Progenitor cell of endocrine pancreas (in vitro differentiated cells): ENCODE data around the gene FZD8. TPM values are rescaled to one million over a fixed set of nuclear protein-coding genes. Genes with fewer than 3 reads are reported as not detected.

ENCODE experiments used
- DNase-seq: peaks from one replicate; pipeline ENCODE4 v3.0.0; 2021; ENCODE audit warnings: low spot score; ENCODE audit not compliant: unreplicated experiment
- H3K27ac Mint-ChIP-seq: 2 replicates; pipeline ENCODE4 v1.8.0; 2021; ENCODE audit warnings: mild to moderate bottlenecking, moderate library complexity, mixed read lengths
- H3K27me3 Mint-ChIP-seq: 2 replicates; pipeline ENCODE4 v1.8.0; 2021; ENCODE audit warnings: mixed read lengths
- H3K36me3 Mint-ChIP-seq: 2 replicates; pipeline ENCODE4 v1.8.0; 2022; ENCODE audit warnings: mixed read lengths; ENCODE audit not compliant: insufficient read depth
- H3K4me1 Mint-ChIP-seq: 2 replicates; pipeline ENCODE4 v1.8.0; 2021; ENCODE audit warnings: low read depth, mixed read lengths
- H3K4me3 Mint-ChIP-seq: 2 replicates; pipeline ENCODE4 v1.8.0; 2021; ENCODE audit warnings: low read depth, mild to moderate bottlenecking, moderate library complexity, mixed read lengths
- H3K9me3 Mint-ChIP-seq: 2 replicates; pipeline ENCODE4 v1.8.0; 2021; ENCODE audit warnings: low read depth, mixed read lengths
- CTCF ChIP-seq: fragments of 200-600 bp; sonication (generic); IDR thresholded peaks from one replicate; pipeline ENCODE4 v1.5.0; 2021; ENCODE audit warnings: antibody characterized with exemption, mild to moderate bottlenecking; ENCODE audit not compliant: unreplicated experiment
- total RNA-seq: library from RNA; stranded (reverse); gene quantifications from 2 replicates; pipeline ENCODE4 v1.2.1, GENCODE V29; 2021

FZD8 gene
- total RNA-seq, 1 donor from 2014 or later = 27.4 TPM

GRCh38 chr10:35637462-35637861 is 4.6 kb downstream of the FZD8 start:
- peaks cover 1% of the 10 kb centered on the region for H3K36me3 Mint-ChIP-seq
- H3K4me1 Mint-ChIP-seq = peaks cover 34% of the 10 kb centered on the region
- no peak for DNase-seq
- no peaks in the 10 kb centered on the region for H3K9me3 Mint-ChIP-seq
- H3K27me3 Mint-ChIP-seq = peaks cover 16% of the 10 kb centered on the region
- no peak overlapping the region for H3K27ac Mint-ChIP-seq
- peak overlapping the region; percentile 63 for H3K4me3 Mint-ChIP-seq
- TF ChIP-seq CTCF = no peak

DNA sequence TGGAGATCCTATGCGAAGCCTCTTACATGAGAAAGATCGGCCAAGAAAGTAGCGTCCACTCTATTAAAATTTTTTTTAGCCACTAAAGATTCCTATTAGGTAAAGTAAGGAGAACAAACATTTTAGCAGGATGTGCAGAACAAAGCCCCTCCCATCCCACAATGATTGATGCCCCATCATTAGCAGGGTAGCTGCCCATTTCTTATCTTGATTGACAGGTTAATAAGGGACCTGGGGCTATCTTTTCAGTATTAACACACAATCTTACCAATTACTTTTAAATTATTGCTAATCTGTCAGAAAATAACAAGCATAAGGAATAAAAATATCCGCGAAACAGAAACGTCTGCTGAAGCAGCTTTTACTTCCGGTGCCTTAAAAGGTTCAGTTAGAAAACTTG is 5.1 kb downstream of the FZD8 start:
- Mint-ChIP-seq H3K27me3 (peaks cover 16% of the 10 kb centered on the region), H3K4me3 (peak overlapping the region; percentile 63), H3K27ac (no peak overlapping the region), H3K9me3 (no peaks in the 10 kb centered on the region), H3K36me3 (peaks cover 1% of the 10 kb centered on the region), H3K4me1 (peaks cover 34% of the 10 kb centered on the region)
- no peak for TF ChIP-seq CTCF
- no peak for DNase-seq

DNA sequence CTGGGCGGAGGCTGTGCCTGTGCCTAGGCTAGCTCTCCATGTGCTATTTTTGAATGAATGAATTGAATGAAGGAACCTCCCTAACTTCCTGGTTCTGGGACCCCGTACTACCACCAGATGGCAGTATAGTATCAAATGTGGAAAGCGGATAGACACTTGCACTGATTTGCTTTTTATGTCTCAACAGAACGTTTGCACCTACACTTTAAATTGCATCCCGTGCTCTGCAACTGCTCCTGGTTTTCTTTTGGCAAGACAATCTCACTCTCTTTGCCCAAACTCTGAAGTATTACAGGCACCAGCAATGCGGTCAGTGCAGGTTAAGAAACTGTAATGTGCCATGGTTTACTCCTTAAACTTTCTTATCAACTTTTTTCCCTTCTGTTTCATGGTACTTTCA is 6.5 kb downstream of the FZD8 start:
- no peak overlapping the region for H3K4me3 Mint-ChIP-seq
- no peaks in the 10 kb centered on the region for H3K9me3 Mint-ChIP-seq
- H3K4me1 Mint-ChIP-seq = peaks cover 34% of the 10 kb centered on the region
- TF ChIP-seq CTCF = peak; percentile 97
- peaks cover 1% of the 10 kb centered on the region for H3K36me3 Mint-ChIP-seq
- peaks cover 16% of the 10 kb centered on the region for H3K27me3 Mint-ChIP-seq
- peak; percentile 48 for DNase-seq
- no peak overlapping the region for H3K27ac Mint-ChIP-seq

DNA sequence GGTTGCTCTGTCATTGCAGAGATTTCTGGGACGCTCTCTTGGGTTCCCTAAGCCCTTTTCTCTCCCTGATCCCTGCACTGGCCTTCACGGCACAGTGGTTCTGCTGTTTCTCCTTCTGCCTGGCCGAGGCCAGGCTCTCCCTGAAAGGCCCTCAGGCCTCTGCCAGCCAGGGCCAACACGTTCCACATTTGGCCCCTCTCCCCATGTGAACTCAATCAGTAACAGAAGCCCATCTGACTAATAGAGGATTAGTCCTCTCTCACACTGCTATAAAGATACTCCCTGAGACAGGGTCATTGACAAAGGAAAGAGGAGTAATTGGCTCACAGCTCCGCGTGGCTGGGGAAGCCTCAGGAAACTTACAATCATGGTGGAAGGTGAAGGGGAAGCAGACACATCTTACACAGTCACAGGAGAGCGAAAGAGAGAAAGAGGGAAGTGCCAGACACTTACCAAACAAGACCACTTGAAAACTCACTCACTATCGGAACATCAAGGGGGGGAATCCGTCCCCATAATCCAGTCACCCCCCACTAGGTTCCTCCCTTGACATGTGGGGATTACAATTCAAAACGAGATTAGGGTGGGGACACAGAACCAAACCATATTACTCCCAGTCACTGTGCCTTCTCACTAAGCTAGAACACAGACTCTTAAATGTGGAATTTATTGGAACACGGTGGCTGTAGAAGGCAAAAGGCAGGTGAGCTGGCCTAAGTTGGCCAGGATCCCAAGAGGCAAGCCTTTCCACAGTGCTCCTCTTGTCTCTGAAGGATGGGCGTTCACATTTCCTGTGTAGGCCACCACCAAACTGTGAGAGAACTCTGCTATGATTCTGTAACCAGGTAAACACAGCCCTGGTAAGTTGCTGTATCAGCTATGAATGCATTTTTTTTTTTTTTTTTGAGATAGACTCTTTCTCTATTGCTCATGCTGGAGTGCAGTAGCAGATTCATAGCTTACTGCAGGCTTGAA is 8.8 kb downstream of the FZD8 start:
- peaks cover 16% of the 10 kb centered on the region for H3K27me3 Mint-ChIP-seq
- peaks cover 27% of the 10 kb centered on the region for H3K4me1 Mint-ChIP-seq
- no peak overlapping the region for H3K4me3 Mint-ChIP-seq
- no peaks in the 10 kb centered on the region for H3K36me3 Mint-ChIP-seq
- no peak for TF ChIP-seq CTCF
- no peaks in the 10 kb centered on the region for H3K9me3 Mint-ChIP-seq
- no peak for DNase-seq
- no peak overlapping the region for H3K27ac Mint-ChIP-seq

DNA sequence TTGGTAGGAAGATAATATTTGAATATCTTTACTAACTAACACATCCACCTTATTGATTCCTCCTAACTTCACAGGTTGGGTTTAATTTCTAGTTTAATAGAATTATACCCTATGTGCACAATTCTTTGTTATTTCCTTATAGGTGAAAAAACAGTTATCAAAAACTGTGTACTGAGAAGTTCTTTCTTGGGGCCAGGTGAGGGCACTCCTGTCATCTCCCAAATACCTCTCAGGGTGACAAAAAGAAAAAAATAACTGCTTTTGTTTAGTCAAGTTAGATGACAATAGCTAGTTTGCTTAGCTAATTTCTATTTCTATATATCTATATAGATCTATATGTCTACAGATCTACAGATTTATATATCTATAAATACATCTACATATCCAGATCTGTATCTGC is 10.1 kb downstream of the FZD8 start:
- peak; percentile 34 for TF ChIP-seq CTCF
- H3K4me1 Mint-ChIP-seq = peaks cover 15% of the 10 kb centered on the region
- peaks cover 16% of the 10 kb centered on the region for H3K27me3 Mint-ChIP-seq
- no peak for DNase-seq
- H3K27ac Mint-ChIP-seq = no peak overlapping the region
- no peaks in the 10 kb centered on the region for H3K36me3 Mint-ChIP-seq
- no peak overlapping the region for H3K4me3 Mint-ChIP-seq
- no peaks in the 10 kb centered on the region for H3K9me3 Mint-ChIP-seq
